Type B pancreatic cell (in vitro differentiated cells): ENCODE measurements around the gene FMNL2. TPM values are rescaled to one million over a fixed set of nuclear protein-coding genes. Genes with fewer than 3 reads are reported as not detected.
A peak's percentile ranks its signal among the peaks of the same experiment; 100 is the strongest.

ENCODE experiments used
- DNase-seq: peaks from one replicate; pipeline ENCODE4 v3.0.0; 2021; ENCODE audit warnings: mixed read lengths; ENCODE audit not compliant: unreplicated experiment; ENCODE audit errors: extremely low spot score
- H3K27ac Mint-ChIP-seq: 2 replicates; pipeline ENCODE4 v1.8.0; 2021; ENCODE audit warnings: mild to moderate bottlenecking, mixed read lengths
- H3K27me3 Mint-ChIP-seq: 2 replicates; pipeline ENCODE4 v1.8.0; 2021; ENCODE audit warnings: mixed read lengths
- H3K36me3 Mint-ChIP-seq: 2 replicates; pipeline ENCODE4 v1.8.0; 2021; ENCODE audit warnings: mixed read lengths
- H3K4me1 Mint-ChIP-seq: one replicate; pipeline ENCODE4 v1.8.0; 2021; ENCODE audit warnings: mixed read lengths; ENCODE audit not compliant: unreplicated experiment
- H3K4me3 Mint-ChIP-seq: 2 replicates; pipeline ENCODE4 v1.8.0; 2021; ENCODE audit warnings: mild to moderate bottlenecking, mixed read lengths
- H3K9me3 Mint-ChIP-seq: 2 replicates; pipeline ENCODE4 v1.8.0; 2021; ENCODE audit warnings: mixed read lengths
- total RNA-seq: library from RNA; stranded (reverse); gene quantifications from 2 replicates; pipeline ENCODE4 v1.2.1, GENCODE V29; 2021; ENCODE audit warnings: low replicate concordance
- TF ChIP-seq, protein P1 (sequence below): fragments of 200-600 bp; sonication (generic); conservative IDR thresholded peaks from 2 replicates; pipeline ENCODE4 v1.5.0; 2021; ENCODE audit warnings: antibody characterized with exemption, mild to moderate bottlenecking

FMNL2 gene
- total RNA-seq, 1 donor from 2014 or later, result 62.1 TPM

DNA sequence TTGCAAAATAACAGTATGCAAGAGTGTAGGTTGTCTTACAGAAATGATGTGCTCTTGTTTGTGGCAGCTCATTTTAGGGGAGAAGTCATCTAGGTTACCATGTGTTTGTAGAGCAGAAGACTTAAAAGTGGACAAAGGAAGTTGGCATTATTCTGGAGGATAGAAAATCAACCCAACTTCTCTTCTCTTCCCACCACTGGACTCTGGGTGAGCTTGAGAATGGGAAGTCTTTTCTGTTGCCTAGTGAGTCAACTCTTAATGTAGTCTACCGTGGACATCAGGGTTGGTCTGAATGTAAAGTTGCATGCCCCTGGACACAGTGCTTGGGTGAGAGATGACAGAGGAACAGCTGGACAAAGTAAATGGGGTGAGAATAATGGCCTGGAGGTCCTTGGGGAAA, 98.3 kb downstream of the FMNL2 start:
- TF ChIP-seq, protein P1, sequence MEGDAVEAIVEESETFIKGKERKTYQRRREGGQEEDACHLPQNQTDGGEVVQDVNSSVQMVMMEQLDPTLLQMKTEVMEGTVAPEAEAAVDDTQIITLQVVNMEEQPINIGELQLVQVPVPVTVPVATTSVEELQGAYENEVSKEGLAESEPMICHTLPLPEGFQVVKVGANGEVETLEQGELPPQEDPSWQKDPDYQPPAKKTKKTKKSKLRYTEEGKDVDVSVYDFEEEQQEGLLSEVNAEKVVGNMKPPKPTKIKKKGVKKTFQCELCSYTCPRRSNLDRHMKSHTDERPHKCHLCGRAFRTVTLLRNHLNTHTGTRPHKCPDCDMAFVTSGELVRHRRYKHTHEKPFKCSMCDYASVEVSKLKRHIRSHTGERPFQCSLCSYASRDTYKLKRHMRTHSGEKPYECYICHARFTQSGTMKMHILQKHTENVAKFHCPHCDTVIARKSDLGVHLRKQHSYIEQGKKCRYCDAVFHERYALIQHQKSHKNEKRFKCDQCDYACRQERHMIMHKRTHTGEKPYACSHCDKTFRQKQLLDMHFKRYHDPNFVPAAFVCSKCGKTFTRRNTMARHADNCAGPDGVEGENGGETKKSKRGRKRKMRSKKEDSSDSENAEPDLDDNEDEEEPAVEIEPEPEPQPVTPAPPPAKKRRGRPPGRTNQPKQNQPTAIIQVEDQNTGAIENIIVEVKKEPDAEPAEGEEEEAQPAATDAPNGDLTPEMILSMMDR, result no peak
- Mint-ChIP-seq H3K27me3 (no peaks in the 10 kb centered on the region), H3K36me3 (peaks cover 4% of the 10 kb centered on the region), H3K4me3 (no peak overlapping the region), H3K9me3 (no peaks in the 10 kb centered on the region), H3K27ac (peak overlapping the region; percentile 50), H3K4me1 (peaks cover 62% of the 10 kb centered on the region)
- DNase-seq, result no peak

DNA sequence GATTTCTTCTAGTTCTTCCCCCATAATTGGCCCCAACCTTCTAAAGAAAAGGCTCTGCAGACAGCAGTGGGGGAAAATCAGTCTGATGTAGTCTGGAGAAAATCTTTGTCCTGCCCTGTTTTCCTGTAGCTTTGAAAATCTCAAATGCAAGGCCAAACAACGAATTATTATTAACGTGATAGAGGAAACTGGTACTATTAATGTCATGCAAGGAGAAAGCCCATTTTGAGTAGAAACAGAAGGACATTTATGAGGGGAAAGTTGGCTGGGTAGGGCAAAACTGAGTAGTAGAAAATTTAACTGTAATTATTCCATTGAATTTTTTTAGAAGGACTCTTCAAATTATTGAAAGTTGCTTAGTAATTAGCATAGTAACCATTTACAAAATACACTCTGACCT, 98.8 kb downstream of the FMNL2 start:
- Mint-ChIP-seq H3K4me3 (no peak overlapping the region), H3K9me3 (no peaks in the 10 kb centered on the region), H3K27ac (peak overlapping the region; percentile 50), H3K36me3 (peaks cover 4% of the 10 kb centered on the region), H3K4me1 (peaks cover 62% of the 10 kb centered on the region), H3K27me3 (no peaks in the 10 kb centered on the region)
- TF ChIP-seq, protein P1, result no peak
- no peak for DNase-seq

DNA sequence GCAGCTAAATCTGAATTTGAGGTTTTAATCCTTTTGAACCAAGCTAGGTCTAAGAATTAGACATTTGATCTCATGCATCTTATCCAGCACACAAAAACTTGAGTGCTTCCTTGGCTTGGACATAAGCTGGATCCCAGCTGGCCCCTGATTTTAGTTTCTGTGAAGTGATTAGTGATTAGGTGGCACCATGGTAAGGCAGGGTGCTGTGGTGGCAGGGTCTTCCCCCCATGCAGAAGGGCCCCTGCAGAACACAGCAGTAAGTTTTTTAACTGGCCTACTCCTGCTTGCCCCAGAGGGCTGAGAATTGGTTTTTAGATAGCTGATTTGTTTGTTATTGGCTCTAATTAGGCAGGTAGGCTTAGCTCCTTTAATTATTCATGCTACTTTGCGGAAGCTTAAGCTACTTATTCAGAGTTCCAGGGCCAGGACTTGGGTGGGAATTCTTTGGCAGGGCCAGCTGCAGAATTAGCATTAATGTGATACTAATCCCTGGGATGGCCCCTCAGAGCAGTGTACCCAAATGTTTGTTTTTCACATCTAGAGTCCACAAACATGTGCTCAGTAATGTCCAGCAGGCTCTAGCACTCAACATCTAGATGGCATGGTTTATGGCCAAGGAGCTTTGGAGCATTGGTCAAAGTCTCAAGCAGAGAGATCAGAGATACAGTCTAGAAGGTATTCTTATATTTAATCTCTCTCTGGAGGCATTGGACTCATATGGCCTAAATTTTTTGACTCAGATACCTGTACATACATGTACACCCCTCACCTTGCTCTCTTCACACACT, 99.6 kb downstream of the FMNL2 start:
- peaks cover 58% of the 10 kb centered on the region for H3K4me1 Mint-ChIP-seq

DNA sequence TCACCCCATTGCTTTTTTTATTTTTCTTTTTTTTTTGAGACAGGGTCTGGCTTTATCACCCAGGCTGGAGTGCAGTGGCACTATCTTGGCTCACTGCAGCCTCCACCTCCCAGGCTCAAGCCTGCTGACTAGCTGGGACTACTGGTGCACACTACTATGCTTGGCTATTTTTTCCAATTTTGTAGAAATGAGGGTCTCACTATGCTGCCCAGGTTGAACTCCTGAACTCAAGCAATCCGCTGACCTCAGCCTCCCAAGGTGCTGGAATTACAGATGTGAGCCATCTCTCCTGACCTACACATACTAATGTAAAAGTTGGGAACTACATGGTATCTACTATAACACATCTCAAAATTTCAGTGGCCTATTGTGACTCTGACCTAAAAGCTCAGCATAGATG, 101.2 kb downstream of the FMNL2 start:
- Mint-ChIP-seq H3K27ac (no peak overlapping the region), H3K4me3 (no peak overlapping the region), H3K27me3 (no peaks in the 10 kb centered on the region), H3K4me1 (peaks cover 59% of the 10 kb centered on the region), H3K9me3 (no peaks in the 10 kb centered on the region), H3K36me3 (peaks cover 4% of the 10 kb centered on the region)
- TF ChIP-seq, protein P1, result no peak
- no peak for DNase-seq

More for the DNA sequence above, 99.6 kb downstream of the FMNL2 start:
- H3K27me3 Mint-ChIP-seq, result no peaks in the 10 kb centered on the region
- H3K4me3 Mint-ChIP-seq, result no peak overlapping the region
- DNase-seq, result no peak
- H3K9me3 Mint-ChIP-seq, result no peaks in the 10 kb centered on the region
- TF ChIP-seq, protein P1, result no peak
- H3K36me3 Mint-ChIP-seq, result peaks cover 4% of the 10 kb centered on the region
- no peak overlapping the region for H3K27ac Mint-ChIP-seq

DNA sequence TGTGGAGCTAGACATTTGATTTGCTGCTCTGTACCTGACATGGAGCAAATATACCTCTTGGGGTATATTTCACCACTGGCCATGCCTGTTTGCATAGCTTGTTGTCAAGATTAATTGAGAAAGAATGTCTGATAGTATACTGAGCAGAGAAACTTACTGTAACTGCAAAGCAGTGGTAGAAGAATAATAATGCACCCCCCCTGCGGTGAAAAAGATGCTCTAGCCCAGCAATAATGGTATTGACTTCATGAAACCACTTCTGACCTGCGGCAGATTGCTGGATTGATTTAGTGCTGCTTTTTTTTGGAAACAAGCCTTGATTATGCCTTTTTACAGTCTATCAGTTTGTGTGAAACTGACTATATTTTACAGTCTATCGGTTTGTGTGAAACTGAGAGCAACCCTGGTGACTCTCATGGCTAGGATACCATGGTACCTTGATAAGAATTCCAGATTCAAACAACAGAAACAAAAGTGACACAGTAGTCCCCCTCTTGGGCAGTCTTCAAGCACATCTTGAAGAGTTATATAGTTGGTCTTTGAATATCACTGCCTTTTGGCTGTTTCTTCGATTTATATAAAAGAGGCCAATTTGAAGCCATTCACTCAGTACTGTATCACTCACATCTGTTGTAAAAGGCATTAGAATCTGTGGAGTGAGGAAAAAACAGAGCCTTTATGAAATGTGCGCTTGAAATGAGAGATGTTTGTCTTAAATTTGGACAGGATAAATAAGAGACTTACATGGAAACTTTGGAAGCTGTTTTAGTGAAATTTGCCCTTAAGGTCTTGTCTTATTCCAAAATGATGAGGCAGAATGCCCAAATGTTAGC, 102.5 kb downstream of the FMNL2 start:
- DNase-seq, result no peak
- H3K36me3 Mint-ChIP-seq, result peaks cover 4% of the 10 kb centered on the region
- no peak overlapping the region for H3K4me3 Mint-ChIP-seq
- H3K4me1 Mint-ChIP-seq, result peaks cover 48% of the 10 kb centered on the region
- no peaks in the 10 kb centered on the region for H3K27me3 Mint-ChIP-seq
- H3K9me3 Mint-ChIP-seq, result no peaks in the 10 kb centered on the region
- H3K27ac Mint-ChIP-seq, result no peak overlapping the region
- TF ChIP-seq, protein P1, result no peak
